ENCODE data around the gene PARD3. TPM values are rescaled to one million over a fixed set of nuclear protein-coding genes. Genes with fewer than 3 reads are reported as not detected.
A peak's percentile ranks its signal among the peaks of the same experiment; 100 is the strongest.
"Not testable (repeated sequence)": the region's sequence is repeated elsewhere in the genome, so short reads cannot be mapped to it uniquely, and the experiment has no call there.

The PARD3 gene
- total and polyA plus RNA-seq, 2 donors (not counting 1 experiment from before 2014, with no cell fraction given) = 24.0 to 46.4 TPM

DNA sequence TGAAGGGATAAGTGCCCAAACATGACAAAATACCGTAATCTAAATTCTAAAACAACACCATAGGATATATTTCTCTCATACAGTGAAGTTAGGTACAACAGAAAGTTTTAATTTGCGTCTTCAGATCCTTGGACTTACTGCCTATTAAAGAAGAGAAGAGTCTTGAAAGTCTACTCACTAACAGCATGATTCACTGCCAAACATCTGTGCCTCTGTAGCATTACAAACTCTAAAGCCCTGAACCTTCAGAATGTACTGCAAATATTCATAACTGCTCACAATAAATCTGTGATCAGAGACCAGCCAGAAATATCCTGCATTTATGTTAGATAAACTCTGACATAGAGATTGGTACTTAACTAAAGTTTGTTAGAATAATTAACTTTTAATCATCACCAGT is 365.3 kb downstream of the PARD3 start:
- peak in 1 of 2 donors; percentile 28 for DNase-seq (ENCODE audit: low read depth in 2 of 2)
- TF ChIP-seq CTCF (conservative IDR thresholded peaks at IDR 0.05 in 1 of 2, IDR thresholded peaks at IDR 0.05 in 1 of 2; ENCODE audit: low read depth in 1 of 2, low read length in 2 of 2) (no peak), EZH2 (IDR thresholded peaks at IDR 0.05; ENCODE audit: low read length, missing control alignments) (no peak)
- H4K20me1 ChIP-seq (ENCODE audit: control insufficient read depth, extremely low read depth, insufficient read depth, low read length) = no peaks in the 10 kb centered on the region

DNA sequence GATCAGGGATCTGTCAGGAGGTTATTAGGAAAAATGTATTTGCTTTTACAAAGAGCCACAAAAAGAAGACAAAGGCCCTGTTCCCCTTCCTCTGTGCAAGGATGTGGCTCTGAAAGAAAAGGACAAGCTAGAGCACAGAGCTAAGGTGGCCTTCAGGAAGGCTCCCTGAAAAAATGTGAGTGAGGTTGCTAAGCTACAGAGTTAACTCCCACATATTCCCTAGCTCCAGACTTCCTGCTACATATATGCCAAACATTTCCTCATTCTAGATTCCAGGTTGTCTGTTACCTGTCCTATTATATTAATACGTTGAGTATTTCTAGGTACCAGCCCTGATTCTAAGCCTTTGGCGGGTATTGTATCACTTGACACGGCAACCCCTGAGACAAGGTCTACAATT is 369.0 kb downstream of the PARD3 start:
- Histone ChIP-seq H3K4me3 (replicated peaks in 1 of 4; ENCODE audit: control extremely low read depth in 1 of 4, insufficient read depth in 1 of 4, low read depth in 3 of 4, low read length in 4 of 4) (no peak overlapping the region), H3K36me3 (ENCODE audit: control insufficient read depth, insufficient read depth, low read length) (no peaks in the 10 kb centered on the region), H3K79me2 (ENCODE audit: control insufficient read depth, insufficient read depth, low read length) (no peaks in the 10 kb centered on the region), H3K27me3 (ENCODE audit: control insufficient read depth, insufficient read depth, low read length) (no peaks in the 10 kb centered on the region), H4K20me1 (ENCODE audit: control insufficient read depth, extremely low read depth, insufficient read depth, low read length) (no peaks in the 10 kb centered on the region), H3K4me2 (ENCODE audit: extremely low read depth, insufficient read depth, low read length) (no peak overlapping the region), H3K27ac (ENCODE audit: insufficient read depth, low read length) (no peak overlapping the region), H3K9ac (ENCODE audit: insufficient read depth, low read length) (no peak overlapping the region), H3K9me3 (ENCODE audit: control insufficient read depth, insufficient read depth, low read depth, low read length) (no peaks in the 10 kb centered on the region), H3K4me1 (ENCODE audit: control insufficient read depth, extremely low read depth, insufficient read depth, low read length) (no peaks in the 10 kb centered on the region), H2AFZ (ENCODE audit: low read length) (no peak overlapping the region)
- TF ChIP-seq EZH2 (IDR thresholded peaks at IDR 0.05; ENCODE audit: low read length, missing control alignments) (no peak), CTCF (conservative IDR thresholded peaks at IDR 0.05 in 1 of 2, IDR thresholded peaks at IDR 0.05 in 1 of 2; ENCODE audit: low read depth in 1 of 2, low read length in 2 of 2) (no peak)
- no peak for DNase-seq (ENCODE audit: low read depth in 2 of 2)

More for the DNA sequence above, 365.3 kb downstream of the PARD3 start:
- H3K36me3 ChIP-seq (ENCODE audit: control insufficient read depth, insufficient read depth, low read length) = no peaks in the 10 kb centered on the region
- no peaks in the 10 kb centered on the region for H3K4me1 ChIP-seq (ENCODE audit: control insufficient read depth, extremely low read depth, insufficient read depth, low read length)
- H3K9me3 ChIP-seq (ENCODE audit: control insufficient read depth, insufficient read depth, low read depth, low read length) = no peaks in the 10 kb centered on the region
- H3K27ac ChIP-seq (ENCODE audit: insufficient read depth, low read length) = no peak overlapping the region
- no peaks in the 10 kb centered on the region for H3K79me2 ChIP-seq (ENCODE audit: control insufficient read depth, insufficient read depth, low read length)
- H2AFZ ChIP-seq (ENCODE audit: low read length) = no peak overlapping the region
- H3K4me2 ChIP-seq (ENCODE audit: extremely low read depth, insufficient read depth, low read length) = no peak overlapping the region
- H3K27me3 ChIP-seq (ENCODE audit: control insufficient read depth, insufficient read depth, low read length) = no peaks in the 10 kb centered on the region
- no peak overlapping the region for H3K4me3 ChIP-seq (replicated peaks in 1 of 4; ENCODE audit: control extremely low read depth in 1 of 4, insufficient read depth in 1 of 4, low read depth in 3 of 4, low read length in 4 of 4)
- H3K9ac ChIP-seq (ENCODE audit: insufficient read depth, low read length) = no peak overlapping the region

DNA sequence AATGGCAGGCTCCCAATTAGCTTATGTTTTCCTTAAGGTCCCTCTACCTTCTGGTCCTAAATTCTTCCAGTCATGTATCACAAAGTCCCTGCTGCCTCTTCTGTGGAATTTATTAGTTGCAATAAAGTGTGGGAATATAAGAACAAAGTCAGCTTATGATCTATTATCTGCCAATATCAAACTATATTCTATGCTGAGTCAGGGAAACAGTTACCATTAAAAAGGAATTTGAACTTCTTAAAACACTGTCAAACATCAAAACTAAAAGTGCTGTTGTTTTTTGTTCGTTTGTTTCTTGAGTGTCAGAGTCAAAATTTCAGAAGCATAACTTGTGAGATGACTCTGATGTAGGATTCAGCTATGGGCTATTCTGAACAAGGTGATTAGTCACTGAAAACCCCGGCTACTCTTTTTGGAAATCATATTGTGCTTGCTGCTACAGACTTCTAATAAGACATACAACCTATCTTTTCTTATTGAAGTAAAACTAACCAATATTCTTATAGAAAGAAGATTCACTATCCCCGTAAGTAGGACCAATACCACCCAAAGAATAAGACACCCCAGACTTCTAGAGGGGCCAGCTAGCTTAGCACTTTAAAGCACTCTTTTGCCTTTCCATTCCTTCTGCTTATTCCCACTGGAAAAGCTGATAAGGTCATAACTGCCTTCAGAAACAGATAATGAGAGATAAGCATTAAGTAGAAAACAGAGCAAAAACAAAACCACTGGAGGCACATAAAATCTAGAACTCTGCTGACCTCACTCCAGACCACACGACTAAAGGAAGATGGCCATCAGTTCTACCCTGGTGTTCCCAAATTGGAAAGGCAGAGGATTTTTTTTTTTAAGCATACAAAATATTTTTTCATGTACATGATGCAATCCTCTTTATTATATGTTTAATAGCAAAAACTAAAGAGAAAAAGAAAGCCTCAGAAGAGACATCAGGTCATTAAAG is 370.6 kb downstream of the PARD3 start:
- Histone ChIP-seq H3K9me3 (ENCODE audit: control insufficient read depth, insufficient read depth, low read depth, low read length) (no peaks in the 10 kb centered on the region), H3K4me1 (ENCODE audit: control insufficient read depth, extremely low read depth, insufficient read depth, low read length) (no peaks in the 10 kb centered on the region), H3K27me3 (ENCODE audit: control insufficient read depth, insufficient read depth, low read length) (no peaks in the 10 kb centered on the region), H2AFZ (ENCODE audit: low read length) (no peak overlapping the region), H4K20me1 (ENCODE audit: control insufficient read depth, extremely low read depth, insufficient read depth, low read length) (no peaks in the 10 kb centered on the region), H3K27ac (ENCODE audit: insufficient read depth, low read length) (no peak overlapping the region), H3K9ac (ENCODE audit: insufficient read depth, low read length) (no peak overlapping the region), H3K4me2 (ENCODE audit: extremely low read depth, insufficient read depth, low read length) (no peak overlapping the region), H3K36me3 (ENCODE audit: control insufficient read depth, insufficient read depth, low read length) (no peaks in the 10 kb centered on the region), H3K79me2 (ENCODE audit: control insufficient read depth, insufficient read depth, low read length) (no peaks in the 10 kb centered on the region), H3K4me3 (replicated peaks in 1 of 4; ENCODE audit: control extremely low read depth in 1 of 4, insufficient read depth in 1 of 4, low read depth in 3 of 4, low read length in 4 of 4) (no peak overlapping the region)
- TF ChIP-seq CTCF (conservative IDR thresholded peaks at IDR 0.05 in 1 of 2, IDR thresholded peaks at IDR 0.05 in 1 of 2; ENCODE audit: low read depth in 1 of 2, low read length in 2 of 2) (no peak), EZH2 (IDR thresholded peaks at IDR 0.05; ENCODE audit: low read length, missing control alignments) (no peak)
- DNase-seq (ENCODE audit: low read depth in 2 of 2) = peak in 1 of 2 donors; percentile 14

- not testable (repeated sequence) for H3K9ac ChIP-seq (ENCODE audit: insufficient read depth, low read length); H3K4me3 ChIP-seq (replicated peaks in 1 of 4; ENCODE audit: control extremely low read depth in 1 of 4, insufficient read depth in 1 of 4, low read depth in 3 of 4, low read length in 4 of 4); H3K79me2 ChIP-seq (ENCODE audit: control insufficient read depth, insufficient read depth, low read length); H3K4me2 ChIP-seq (ENCODE audit: extremely low read depth, insufficient read depth, low read length); H3K36me3 ChIP-seq (ENCODE audit: control insufficient read depth, insufficient read depth, low read length); H2AFZ ChIP-seq (ENCODE audit: low read length); H4K20me1 ChIP-seq (ENCODE audit: control insufficient read depth, extremely low read depth, insufficient read depth, low read length); H3K27ac ChIP-seq (ENCODE audit: insufficient read depth, low read length); H3K4me1 ChIP-seq (ENCODE audit: control insufficient read depth, extremely low read depth, insufficient read depth, low read length); H3K27me3 ChIP-seq (ENCODE audit: control insufficient read depth, insufficient read depth, low read length); H3K9me3 ChIP-seq (ENCODE audit: control insufficient read depth, insufficient read depth, low read depth, low read length)
- DNase-seq (ENCODE audit: low read depth in 2 of 2) = peak in 1 of 2 donors; percentile 28
Observed at GRCh38 chr10:34439386-34439785, 375.7 kb downstream of the PARD3 start.

All from fibroblast of lung (primary cell).